ENCODE data around the gene WDFY3.
"Not testable (repeated sequence)": the region's sequence is repeated elsewhere in the genome, so short reads cannot be mapped to it uniquely, and the experiment has no call there.

Gene WDFY3

GRCh38 chr4:84825701-84826341, 140.7 kb downstream of the WDFY3 start:
- H3K4me3 ChIP-seq (ENCODE audit: low read length): no peak overlapping the region
- DNase-seq (ENCODE audit: low read depth, low spot score): no peak

- no peak for DNase-seq (ENCODE audit: low read depth, low spot score)
- no peak overlapping the region for H3K4me3 ChIP-seq (ENCODE audit: low read length)
Measured at GRCh38 chr4:84821064-84821463, 145.4 kb downstream of the WDFY3 start.

GRCh38 chr4:84814094-84814750, 152.3 kb downstream of the WDFY3 start:
- DNase-seq (ENCODE audit: low read depth, low spot score): no peak
- no peak overlapping the region for H3K4me3 ChIP-seq (ENCODE audit: low read length)

GRCh38 chr4:84809946-84810345, 156.5 kb downstream of the WDFY3 start:
- no peak for DNase-seq (ENCODE audit: low read depth, low spot score)
- no peak overlapping the region for H3K4me3 ChIP-seq (ENCODE audit: low read length)

GRCh38 chr4:84808332-84808731, 158.2 kb downstream of the WDFY3 start:
- DNase-seq (ENCODE audit: low read depth, low spot score): no peak
- no peak overlapping the region for H3K4me3 ChIP-seq (ENCODE audit: low read length)

DNA sequence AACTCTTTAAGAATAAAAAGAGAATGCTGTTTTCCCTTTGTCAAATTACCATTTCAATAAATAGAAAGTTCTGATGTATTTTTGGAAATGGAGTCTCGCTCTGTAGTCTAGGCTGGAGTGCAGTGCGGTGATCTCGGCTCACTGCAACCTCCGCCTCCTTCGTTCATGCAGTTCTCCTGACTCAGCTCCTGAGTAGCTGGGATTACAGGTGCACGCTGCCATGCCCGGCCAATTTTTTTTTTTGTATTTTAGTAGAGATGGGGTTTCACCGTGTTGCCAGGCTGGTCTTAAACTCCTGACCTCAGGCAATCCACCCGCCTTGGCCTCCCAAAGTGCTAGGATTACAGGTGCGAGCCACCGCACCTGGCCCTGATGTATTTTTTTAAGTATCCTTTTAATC, 159.9 kb downstream of the WDFY3 start:
- H3K4me3 ChIP-seq (ENCODE audit: low read length); DNase-seq (ENCODE audit: low read depth, low spot score): not testable (repeated sequence)

DNA sequence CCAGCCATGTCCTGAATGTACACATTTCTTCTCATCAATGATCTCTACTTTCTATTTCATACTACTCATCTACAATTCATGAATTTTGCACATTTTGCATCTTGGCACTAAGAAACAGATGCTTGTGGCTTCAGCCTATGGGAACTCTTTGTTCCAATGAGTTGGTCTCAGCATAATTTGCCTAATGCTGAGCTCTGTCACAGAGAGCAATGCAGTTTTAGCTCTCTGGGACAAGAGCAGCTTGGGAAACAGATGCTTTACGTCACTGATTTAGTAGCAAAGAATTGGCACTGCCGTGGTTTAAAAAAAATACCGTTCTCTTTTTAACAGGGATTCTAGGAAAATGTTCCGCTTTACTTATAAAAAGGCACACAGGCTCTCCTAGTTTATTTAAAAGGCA, 162.4 kb downstream of the WDFY3 start:
- no peak overlapping the region for H3K4me3 ChIP-seq (ENCODE audit: low read length)
- DNase-seq (ENCODE audit: low read depth, low spot score): no peak

DNA sequence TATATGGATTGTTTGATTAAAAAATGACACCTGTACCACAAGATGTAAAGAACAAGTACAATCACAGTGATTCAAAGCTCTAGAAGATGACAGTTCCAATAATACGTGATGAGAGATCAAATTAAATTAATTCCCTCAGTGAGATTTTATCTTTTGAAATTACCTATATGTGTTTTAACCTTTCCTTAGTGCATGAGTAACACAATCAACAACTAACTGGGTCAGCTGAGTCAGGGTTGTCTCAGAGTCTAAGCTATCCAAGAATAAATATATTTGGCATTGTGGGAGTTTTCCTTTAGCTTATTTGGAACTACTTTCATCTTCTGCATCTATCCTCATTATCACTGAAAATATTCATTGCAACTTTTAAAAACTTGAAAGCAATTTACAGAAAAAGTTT, 162.8 kb downstream of the WDFY3 start:
- H3K4me3 ChIP-seq (ENCODE audit: low read length): no peak overlapping the region
- no peak for DNase-seq (ENCODE audit: low read depth, low spot score)

GRCh38 chr4:84803116-84803515, 163.4 kb downstream of the WDFY3 start:
- no peak for DNase-seq (ENCODE audit: low read depth, low spot score)
- H3K4me3 ChIP-seq (ENCODE audit: low read length): no peak overlapping the region

DNA sequence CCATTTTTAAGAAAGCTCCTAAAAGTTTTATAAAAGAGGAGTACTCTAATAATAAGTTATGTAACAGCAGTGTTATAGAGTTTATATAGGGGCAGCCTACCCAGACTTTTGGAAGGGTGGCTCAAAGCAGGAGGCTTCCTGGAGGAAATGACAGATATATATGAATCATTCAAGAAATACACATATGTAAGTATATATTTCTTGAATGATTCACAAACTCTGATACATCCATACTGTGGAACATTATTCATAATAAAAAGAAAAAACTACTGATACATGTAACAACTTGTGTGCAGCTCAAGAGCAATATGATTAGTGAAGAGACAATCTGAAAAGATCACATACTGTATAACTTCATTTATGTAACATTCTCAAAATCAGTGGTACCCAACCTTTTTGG, 166.2 kb downstream of the WDFY3 start:
- DNase-seq (ENCODE audit: low read depth, low spot score): no peak
- H3K4me3 ChIP-seq (ENCODE audit: low read length): no peak overlapping the region

- DNase-seq (ENCODE audit: low read depth, low spot score): no peak
- no peak overlapping the region for H3K4me3 ChIP-seq (ENCODE audit: low read length)
Measured at GRCh38 chr4:84799318-84799717, 167.2 kb downstream of the WDFY3 start.

- H3K4me3 ChIP-seq (ENCODE audit: low read length): no peak overlapping the region
- no peak for DNase-seq (ENCODE audit: low read depth, low spot score)
Measured at GRCh38 chr4:84796394-84796793, 170.1 kb downstream of the WDFY3 start.

- no peak overlapping the region for H3K4me3 ChIP-seq (ENCODE audit: low read length)
- no peak for DNase-seq (ENCODE audit: low read depth, low spot score)
Measured at GRCh38 chr4:84792366-84793301, 173.9 kb downstream of the WDFY3 start.

DNA sequence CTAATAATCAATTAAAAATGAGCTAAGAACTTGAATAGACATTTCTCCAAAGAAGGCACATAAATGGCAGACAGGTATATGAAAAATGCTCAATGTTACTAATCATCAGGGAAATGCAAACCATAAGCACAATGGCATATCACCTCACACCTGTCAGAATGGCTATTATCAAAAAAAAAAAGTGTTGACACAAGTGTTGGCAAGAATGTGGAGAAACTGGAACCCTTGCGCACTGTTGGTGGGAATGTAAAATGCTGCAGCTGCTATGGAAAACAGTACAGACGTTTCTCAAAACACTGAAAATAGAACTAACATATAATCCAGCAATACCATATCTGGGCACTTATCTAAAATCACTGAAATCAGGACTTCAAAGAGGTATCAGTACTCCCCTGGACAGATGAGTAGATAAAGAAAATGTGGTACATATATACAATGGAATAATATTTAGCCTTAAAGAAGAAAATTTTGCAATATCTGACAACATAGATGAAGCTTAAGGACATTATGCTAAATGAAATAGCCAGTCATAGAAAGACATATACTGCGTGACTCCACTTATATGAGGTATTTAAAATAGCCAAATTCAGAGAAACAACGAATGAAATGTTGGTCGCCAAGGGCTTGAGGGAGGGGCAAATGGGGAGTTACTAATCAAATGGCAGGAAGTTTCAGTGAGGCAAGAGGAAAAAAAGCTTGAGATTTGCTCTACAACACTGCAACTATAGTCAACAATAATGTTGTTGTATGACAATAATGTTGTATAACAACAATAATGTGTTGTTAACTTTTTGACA, 175.5 kb downstream of the WDFY3 start:
- H3K4me3 ChIP-seq (ENCODE audit: low read length): no peak overlapping the region
- no peak for DNase-seq (ENCODE audit: low read depth, low spot score)

GRCh38 chr4:84786478-84786877, 180.0 kb downstream of the WDFY3 start:
- no peak overlapping the region for H3K4me3 ChIP-seq (ENCODE audit: low read length)
- DNase-seq (ENCODE audit: low read depth, low spot score): no peak

DNA sequence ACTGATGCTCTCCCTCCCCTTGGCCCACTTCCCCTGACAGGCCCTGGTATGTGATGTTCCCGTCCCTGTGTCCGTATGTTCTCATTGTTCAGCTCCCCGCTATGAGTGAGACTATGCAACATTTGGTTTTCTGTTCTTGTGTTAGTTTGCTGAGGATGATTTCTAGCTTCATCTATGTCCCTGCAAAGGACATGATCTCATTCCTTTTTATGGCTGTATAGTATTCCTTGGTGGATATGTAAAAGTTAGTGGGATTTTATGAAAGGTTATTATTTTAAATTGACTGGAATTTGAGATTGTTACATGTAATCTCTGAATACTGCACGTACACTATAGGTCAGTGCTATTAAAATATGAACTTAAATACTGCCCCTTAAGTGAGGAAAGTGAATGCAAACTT, 184.0 kb downstream of the WDFY3 start:
- DNase-seq (ENCODE audit: low read depth, low spot score): no peak
- H3K4me3 ChIP-seq (ENCODE audit: low read length): no peak overlapping the region

GRCh38 chr4:84780719-84781118, 185.8 kb downstream of the WDFY3 start:
- H3K4me3 ChIP-seq (ENCODE audit: low read length): no peak overlapping the region
- no peak for DNase-seq (ENCODE audit: low read depth, low spot score)

DNA sequence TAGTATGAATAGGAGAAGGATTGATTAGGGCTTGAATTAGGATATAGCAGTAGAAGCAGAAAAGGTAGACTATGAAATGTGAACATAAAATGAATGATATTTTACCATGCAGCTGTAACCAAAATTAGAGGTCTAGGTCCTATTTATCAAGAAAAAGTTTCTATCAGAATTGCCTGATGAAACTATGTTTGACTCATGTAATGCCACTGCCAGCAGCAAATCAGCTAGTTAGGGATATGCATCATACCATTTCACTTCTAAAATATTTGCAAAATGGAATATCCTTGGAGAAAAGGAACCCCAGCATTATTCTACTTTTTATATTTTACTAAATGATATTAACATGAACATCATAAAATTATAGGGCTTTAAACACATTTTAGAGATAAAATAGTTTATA, 188.4 kb downstream of the WDFY3 start:
- H3K4me3 ChIP-seq (ENCODE audit: low read length): no peak overlapping the region
- DNase-seq (ENCODE audit: low read depth, low spot score): no peak

DNA sequence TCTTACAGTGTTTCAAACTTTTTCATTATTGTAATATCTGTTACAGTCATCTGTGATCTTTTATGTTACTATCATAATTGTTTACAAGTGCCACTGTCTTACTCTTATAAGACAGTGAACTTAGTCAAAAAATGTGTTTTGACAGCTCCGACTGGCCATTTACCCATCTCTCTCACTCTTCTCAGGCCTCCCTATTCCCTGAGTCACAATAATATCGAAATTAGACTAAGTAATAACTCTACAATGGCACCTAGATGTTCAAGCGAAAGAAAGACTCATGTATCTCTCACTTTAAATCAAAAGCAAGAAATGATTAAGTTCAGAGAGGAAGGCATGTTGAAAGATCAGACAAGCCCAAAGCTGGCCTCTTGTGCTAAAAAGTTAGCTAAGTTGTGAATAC, 199.3 kb downstream of the WDFY3 start:
- H3K4me3 ChIP-seq (ENCODE audit: low read length): no peak overlapping the region
- DNase-seq (ENCODE audit: low read depth, low spot score): no peak

Measured in Jurkat, Clone E6-1 (cell line).